CD4-positive, alpha-beta T cell treated with Interleukin-15 for 1 hour (primary cell): ENCODE data around the gene FAM163A.

ENCODE experiments used
- DNase-seq: peaks from one replicate; pipeline ENCODE4 v3.0.0-alpha.2; 2020

The FAM163A gene

DNA sequence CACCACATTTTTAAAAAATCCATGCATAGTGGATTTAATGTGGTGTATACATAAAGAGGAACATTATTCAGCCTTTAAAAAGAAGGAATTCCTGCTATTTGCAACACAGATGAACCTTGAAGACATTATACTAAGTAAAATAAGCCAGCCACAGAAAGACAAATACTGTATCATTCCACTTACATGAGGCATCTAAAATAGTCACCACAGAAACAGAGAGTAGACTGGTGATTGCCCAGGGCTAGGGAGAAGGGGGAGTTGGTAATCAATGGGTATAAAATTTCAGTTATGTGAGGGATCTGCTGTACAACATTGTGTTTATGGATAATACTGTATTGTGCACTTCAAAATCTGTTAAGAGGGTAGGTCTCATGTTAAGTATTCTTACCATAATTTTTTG is 10.0 kb downstream of the FAM163A start:
- DNase-seq: no peak

GRCh38 chr1:179754041-179754624 is 11.0 kb downstream of the FAM163A start:
- no peak for DNase-seq

GRCh38 chr1:179757933-179758332 is 14.8 kb downstream of the FAM163A start:
- no peak for DNase-seq

DNA sequence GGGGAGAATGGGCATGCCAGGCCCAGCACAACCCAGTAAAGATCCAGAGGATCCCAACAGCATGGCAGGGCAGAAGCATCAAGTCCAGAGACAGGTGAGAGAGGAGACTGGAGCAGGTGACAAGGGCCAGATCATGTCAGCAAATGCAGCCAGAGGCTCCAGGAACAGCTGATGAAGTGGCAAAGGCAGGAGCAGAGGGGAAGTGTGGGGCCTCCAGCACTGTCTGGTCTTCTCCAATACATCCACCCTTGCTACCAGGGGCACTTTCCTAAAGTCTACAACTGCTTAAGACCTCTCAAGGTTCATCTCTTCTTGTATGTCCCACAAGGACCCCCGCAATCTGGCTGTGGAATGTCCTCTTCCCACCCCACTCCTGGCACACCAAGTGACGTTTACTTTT is 17.4 kb downstream of the FAM163A start:
- DNase-seq: no peak

- no peak for DNase-seq
Observed at GRCh38 chr1:179761296-179761695, 18.2 kb downstream of the FAM163A start.

DNA sequence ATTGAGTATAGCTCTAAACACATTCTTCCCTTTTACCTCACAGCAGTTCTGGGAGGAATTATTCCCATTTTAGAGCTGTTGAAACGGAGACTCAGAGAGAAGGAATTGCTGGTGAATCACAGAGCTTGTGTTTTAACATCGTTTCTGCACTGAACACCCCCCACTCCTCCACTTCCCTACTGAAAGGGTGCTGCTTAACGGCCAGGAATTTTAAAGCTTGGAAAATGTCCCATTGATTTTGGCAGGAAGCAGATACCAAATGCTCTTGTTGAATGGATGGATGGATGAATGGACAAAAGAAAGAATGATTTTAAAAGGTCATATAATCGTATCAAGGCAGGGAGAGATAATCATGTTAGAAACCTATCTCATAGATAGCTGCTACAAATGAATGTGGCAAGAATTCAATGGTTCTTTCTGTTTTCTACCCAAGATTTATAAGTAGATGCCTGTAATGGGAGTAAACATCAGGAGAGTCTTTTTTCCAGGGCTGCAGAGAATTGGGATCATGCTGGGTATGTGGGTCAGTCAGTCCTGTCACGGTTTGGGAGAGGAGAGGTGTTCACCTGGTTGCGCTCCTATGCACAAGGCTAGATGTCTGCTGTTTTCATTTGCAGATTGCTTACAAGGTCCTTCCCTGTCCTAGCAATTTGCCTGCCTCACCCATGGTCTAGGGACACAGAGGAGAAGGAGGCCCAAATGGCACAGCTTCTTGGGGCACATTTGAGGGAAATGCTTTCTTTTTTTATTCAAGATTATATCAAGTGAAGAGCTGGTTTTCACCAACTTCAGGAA is 19.0 kb downstream of the FAM163A start:
- DNase-seq: no peak

DNA sequence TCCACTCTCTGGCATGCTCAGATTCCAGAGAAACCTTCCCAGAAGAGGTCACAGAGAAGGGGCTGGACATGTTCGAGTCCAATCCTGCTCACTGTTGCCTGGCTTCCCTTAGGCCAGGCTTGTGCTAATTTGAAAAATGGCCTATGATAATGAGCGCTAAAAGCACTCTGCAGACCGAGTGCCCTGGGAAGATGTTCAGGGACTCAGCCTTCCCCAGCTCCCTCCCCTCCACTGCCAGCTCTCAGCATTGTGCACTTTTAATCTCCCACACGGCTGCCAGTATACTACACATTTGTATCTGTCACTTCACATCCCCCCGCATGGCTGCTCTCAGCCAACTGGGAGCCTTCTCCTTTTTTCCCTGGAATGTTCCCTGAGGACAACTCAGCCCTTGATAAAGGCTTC is 24.1 kb downstream of the FAM163A start:
- DNase-seq: no peak

- DNase-seq: no peak
Observed at GRCh38 chr1:179767996-179768395, 24.9 kb downstream of the FAM163A start.

- no peak for DNase-seq
Observed at GRCh38 chr1:179770887-179771502, 27.9 kb downstream of the FAM163A start.

DNA sequence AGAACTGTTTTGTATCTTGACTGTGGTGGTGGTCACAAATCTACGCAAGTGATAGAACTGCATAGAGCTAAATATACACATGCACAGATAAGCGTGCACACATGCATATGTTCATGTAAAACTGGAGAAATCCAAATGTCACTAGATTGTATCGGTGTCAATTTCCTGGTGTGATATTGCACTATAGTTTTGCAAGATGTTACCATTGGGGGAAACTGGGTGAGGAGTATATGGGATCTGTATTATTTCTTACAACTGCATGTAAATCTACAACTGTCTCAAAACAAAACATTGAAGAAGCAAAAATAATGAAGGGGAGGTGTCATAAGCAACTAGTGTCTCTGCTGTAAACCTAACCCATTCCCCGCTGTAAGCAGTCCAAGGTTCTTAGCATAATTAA is 30.2 kb downstream of the FAM163A start:
- DNase-seq: no peak

- no peak for DNase-seq
Observed at GRCh38 chr1:179774000-179774399, 30.9 kb downstream of the FAM163A start.

- no peak for DNase-seq
Observed at GRCh38 chr1:179774566-179774965, 31.5 kb downstream of the FAM163A start.

- no peak for DNase-seq
Observed at GRCh38 chr1:179775009-179775408, 31.9 kb downstream of the FAM163A start.

- DNase-seq: no peak
Observed at GRCh38 chr1:179776831-179777230, 33.7 kb downstream of the FAM163A start.

DNA sequence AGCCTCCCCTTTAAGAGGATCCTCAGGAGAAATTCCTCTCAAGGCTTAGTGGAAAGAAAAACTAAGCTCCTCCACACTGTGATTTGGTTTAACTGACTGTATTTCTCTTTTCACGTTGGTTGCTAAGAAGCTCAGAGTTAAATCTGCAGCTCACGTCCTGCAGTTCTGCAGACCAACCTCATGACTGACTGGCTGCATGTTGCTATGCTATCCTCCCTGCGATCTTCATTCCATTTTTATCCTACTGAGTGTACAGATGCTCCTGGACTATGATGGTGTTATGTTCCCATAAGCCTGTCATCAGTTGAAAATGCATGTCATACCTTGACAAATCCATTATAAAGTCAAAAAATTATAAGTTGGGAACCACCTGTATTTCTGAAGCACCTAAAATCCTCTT is 34.6 kb downstream of the FAM163A start:
- no peak for DNase-seq

DNA sequence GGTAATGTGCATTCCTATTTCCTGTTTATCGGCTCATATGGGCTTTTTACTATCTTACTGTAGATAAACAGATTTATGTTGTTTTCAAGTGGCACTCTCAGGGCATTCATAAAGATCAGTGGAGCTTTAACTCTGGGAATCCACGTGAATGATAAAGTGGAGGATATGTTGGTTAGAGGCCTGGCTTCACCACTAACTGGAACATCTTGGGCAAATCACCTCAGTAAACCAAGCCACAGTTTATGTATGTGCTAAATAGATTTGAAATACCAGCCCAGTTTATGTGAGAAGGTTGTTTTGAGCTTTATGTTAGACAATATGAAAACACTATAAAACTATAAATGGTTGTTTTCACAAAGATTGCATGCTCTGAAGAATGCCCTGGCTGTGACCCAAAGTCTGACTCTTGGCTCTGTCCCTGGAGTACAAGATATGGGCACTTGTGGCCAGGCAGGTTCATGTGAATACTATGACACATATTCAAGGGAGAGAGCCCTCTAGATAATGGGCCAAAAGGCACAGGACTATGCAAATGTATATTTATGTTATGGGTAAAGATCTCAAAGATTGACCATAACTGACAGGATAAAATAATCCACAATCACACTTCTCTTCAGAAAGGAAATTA is 36.7 kb downstream of the FAM163A start:
- no peak for DNase-seq

DNA sequence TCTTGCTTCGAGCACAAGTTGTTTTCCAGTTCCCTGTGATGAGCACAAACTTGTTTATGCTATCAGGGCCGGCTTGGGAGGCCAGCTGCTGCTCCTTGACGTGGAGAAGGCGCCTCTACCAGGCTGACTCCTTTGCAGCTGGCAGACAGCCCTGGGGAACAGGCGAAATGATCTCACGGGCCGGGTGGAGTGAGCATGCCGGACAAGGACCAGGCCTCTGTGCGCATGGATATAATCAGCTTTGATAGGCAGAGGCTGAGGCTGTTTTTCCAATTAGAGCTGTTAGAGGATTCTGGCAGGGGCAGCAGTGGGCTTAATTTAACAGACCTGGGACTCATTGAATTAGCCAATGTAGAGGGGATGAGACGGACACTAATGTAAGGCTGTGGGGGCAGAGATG is 38.9 kb downstream of the FAM163A start:
- DNase-seq: no peak

- no peak for DNase-seq
Observed at GRCh38 chr1:179785031-179785431, 41.9 kb downstream of the FAM163A start.

DNA sequence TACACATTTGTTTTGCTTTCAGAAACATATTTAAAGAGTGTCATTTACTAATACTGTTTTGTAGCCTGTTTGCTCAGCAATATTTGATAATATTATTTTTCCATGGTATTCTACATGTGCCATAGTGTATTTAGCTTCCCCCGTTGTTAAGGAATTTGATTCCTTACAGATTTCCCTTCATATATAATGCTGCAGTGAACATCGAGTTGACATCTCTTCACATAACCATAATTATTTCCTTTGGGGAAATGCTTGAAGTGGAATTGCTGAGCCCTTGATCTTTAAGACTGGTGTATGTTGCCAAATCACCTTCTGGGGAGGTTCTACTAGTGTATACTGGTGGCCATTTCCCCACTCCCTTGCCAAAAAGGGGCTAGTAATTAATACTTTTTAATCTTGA is 42.6 kb downstream of the FAM163A start:
- no peak for DNase-seq

- DNase-seq: no peak
Observed at GRCh38 chr1:179786815-179787685, 44.0 kb downstream of the FAM163A start.

GRCh38 chr1:179788259-179788658 is 45.2 kb downstream of the FAM163A start:
- no peak for DNase-seq

DNA sequence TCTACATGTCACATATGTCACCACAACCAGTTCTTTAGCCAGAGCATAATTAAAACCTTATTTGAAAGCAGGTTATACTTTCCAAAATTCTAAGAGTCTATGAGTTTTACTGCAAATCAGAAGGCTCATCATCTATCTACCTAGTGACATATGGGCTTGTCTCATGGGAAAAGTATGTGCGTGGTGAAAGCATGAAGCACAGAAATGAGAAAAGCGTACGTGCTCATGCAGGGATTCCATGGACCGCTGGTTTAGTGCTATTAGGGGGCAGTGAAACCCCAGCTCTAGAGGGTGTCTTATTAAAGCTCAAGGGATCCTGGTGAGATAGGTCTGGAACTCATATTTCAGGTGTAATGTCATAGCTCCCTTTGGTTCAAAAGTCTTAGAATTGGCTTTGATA is 50.2 kb downstream of the FAM163A start:
- DNase-seq: no peak

- DNase-seq: no peak
Observed at GRCh38 chr1:179794146-179794545, 51.1 kb downstream of the FAM163A start.
